Measurements from ENCODE around the gene IGLL5. TPM values are rescaled to one million over a fixed set of nuclear protein-coding genes. Genes with fewer than 3 reads are reported as not detected.

Gene IGLL5
- total RNA-seq, 1 donor from 2014 or later = not detected

DNA sequence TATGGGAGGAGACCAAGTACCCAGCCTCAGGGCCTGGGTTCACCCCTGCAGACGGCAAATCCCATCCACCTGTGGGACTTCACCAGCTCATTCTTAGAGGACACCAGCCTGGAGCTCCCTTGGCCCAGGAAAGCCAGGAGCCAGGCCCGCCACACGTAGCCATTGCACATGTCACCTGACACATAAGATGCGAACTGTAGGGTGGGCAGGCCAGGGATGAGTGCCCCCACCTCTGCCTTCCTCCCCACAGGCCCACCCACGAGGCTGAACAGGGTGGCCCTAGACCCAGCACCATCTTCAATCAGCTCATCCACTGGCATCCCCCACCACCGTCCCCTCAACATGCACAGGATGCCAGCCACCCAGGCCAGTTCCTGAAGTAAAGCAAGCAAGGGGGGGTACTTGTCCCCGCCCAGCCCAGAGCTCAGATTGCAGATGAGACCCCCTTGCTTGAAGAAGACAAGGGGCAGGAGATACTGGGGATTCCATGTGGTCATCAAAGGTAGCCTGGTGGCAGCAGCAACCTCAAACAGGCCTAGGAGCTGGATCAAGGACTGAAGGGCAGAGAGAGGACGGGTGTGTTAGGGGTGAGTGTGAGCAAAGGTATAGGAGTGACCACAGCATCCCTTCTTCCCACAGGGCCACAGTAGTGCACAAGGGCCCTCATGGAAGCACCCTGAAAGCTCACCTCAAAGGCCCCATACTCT is 45.6 kb downstream of the IGLL5 start:
- Histone ChIP-seq H3K9me3 (ENCODE audit: control insufficient read depth in 3 of 3, low read length in 3 of 3) (no peaks in the 10 kb centered on the region), H3K27me3 (ENCODE audit: control insufficient read depth in 3 of 3, insufficient read depth in 3 of 3, low read length in 3 of 3) (peaks cover 3 to 17% (median 5%) of the 10 kb centered on the region in 3 donors), H3K36me3 (ENCODE audit: control insufficient read depth in 3 of 3, insufficient read depth in 3 of 3, low read length in 3 of 3) (no peaks in the 10 kb centered on the region), H3K9ac (ENCODE audit: low read depth in 1 of 3, low read length in 3 of 3) (no peak overlapping the region), H3K4me1 (ENCODE audit: control insufficient read depth in 3 of 3, insufficient read depth in 3 of 3, low read length in 3 of 3) (no peaks in the 10 kb centered on the region), H3K4me3 (ENCODE audit: low read length in 3 of 3) (no peak overlapping the region), H3K27ac (ENCODE audit: low read depth, low read length) (no peak overlapping the region)

DNA sequence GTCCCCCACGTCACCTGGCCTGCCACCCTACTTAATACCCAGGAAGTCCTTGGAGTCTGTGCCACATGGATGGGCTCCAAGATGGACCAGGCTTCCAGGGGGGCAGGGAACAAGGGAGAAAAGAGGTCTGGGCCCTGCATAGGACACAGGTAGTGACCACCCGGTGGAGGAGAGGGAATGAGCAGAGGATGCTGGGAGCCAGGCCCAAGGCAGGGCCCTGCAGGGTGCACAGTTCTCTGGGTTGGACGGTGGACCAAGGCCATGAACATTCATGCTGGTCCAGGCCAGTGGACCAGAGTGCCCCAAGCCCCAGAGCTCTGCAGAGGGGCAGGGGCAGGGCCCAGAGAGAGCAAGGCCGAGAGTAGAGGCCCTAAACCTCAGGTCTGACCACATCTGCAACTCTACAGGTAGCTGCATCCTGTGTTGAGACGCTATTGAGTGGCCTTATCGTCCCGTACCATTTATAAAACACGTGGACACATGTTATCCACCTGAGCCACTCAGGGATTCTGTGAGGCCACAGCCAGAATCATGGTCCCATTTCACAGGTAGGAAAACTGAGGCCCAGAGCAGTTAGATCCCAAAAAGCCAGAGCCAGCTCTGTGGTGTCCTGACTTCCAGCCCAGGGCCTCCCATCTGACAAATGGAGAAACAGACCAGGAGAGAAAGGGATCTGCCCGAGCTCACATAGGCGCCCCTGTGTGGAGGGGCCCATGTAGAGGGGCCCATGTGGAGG is 46.4 kb downstream of the IGLL5 start:
- Histone ChIP-seq H3K4me1 (ENCODE audit: control insufficient read depth in 3 of 3, insufficient read depth in 3 of 3, low read length in 3 of 3) (no peaks in the 10 kb centered on the region), H3K9ac (ENCODE audit: low read depth in 1 of 3, low read length in 3 of 3) (no peak overlapping the region), H3K4me3 (ENCODE audit: low read length in 3 of 3) (no peak overlapping the region), H3K9me3 (ENCODE audit: control insufficient read depth in 3 of 3, low read length in 3 of 3) (no peaks in the 10 kb centered on the region), H3K27me3 (ENCODE audit: control insufficient read depth in 3 of 3, insufficient read depth in 3 of 3, low read length in 3 of 3) (peaks cover 3 to 14% (median 5%) of the 10 kb centered on the region in 3 donors), H3K27ac (ENCODE audit: low read depth, low read length) (no peak overlapping the region), H3K36me3 (ENCODE audit: control insufficient read depth in 3 of 3, insufficient read depth in 3 of 3, low read length in 3 of 3) (no peaks in the 10 kb centered on the region)

DNA sequence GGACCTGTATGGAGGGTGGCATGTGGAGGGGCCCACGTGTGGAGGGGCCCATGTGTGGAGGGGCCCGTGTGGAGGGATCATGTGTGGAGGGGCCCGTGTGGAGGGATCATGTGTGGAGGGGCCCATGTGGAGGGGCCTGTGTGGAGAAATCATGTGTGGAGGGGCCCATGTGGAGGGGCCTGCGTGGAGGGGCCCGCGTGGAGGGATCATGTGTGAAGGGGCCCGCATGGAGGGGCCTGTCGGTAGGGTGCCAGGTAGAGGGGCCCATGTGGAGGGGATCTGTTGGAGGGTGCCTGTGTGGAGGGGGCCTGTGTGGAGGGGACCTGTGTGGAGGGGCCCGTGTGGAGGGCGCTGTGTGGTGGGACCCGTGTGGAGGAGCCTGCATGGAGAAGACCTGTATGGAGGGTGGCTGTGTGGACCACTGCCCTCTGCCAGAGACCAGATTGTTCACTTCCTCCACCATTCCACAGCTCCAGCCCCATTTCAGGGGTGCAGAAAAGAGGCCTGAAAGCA is 47.0 kb downstream of the IGLL5 start:
- no peaks in the 10 kb centered on the region for H3K36me3 ChIP-seq (ENCODE audit: control insufficient read depth in 3 of 3, insufficient read depth in 3 of 3, low read length in 3 of 3)
- no peaks in the 10 kb centered on the region for H3K4me1 ChIP-seq (ENCODE audit: control insufficient read depth in 3 of 3, insufficient read depth in 3 of 3, low read length in 3 of 3)
- H3K9me3 ChIP-seq (ENCODE audit: control insufficient read depth in 3 of 3, low read length in 3 of 3) = no peaks in the 10 kb centered on the region
- H3K9ac ChIP-seq (ENCODE audit: low read depth in 1 of 3, low read length in 3 of 3) = no peak overlapping the region
- no peak overlapping the region for H3K4me3 ChIP-seq (ENCODE audit: low read length in 3 of 3)
- no peak overlapping the region for H3K27ac ChIP-seq (ENCODE audit: low read depth, low read length)
- peaks cover 3 to 9% (median 5%) of the 10 kb centered on the region in 3 donors for H3K27me3 ChIP-seq (ENCODE audit: control insufficient read depth in 3 of 3, insufficient read depth in 3 of 3, low read length in 3 of 3)

DNA sequence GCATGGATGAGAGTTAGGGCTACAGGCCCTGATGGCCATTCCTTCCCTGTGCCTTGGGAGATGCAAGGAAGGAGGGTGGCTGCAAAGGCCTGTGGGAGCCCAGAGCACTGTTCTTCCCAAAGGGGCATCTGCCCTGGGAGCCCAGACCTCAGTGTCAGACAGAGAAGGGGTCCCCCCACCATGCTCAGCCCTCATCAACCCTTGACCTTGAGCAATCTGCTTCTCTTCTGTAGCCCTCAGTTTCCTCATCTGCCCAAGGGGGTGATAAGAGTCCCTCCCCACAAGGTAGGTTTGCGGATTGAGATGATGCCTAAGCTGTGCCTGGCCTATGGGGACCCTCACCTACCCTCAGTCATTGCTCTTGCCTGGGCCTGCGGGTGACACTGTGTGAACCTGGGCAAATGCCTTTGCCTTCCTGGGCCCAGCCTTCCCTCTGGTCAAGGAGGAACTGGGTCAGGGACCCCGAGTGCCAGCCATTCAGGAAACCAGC is 47.5 kb downstream of the IGLL5 start:
- Histone ChIP-seq H3K4me1 (ENCODE audit: control insufficient read depth in 3 of 3, insufficient read depth in 3 of 3, low read length in 3 of 3) (no peaks in the 10 kb centered on the region), H3K9me3 (ENCODE audit: control insufficient read depth in 3 of 3, low read length in 3 of 3) (no peaks in the 10 kb centered on the region), H3K36me3 (ENCODE audit: control insufficient read depth in 3 of 3, insufficient read depth in 3 of 3, low read length in 3 of 3) (no peaks in the 10 kb centered on the region), H3K4me3 (ENCODE audit: low read length in 3 of 3) (no peak overlapping the region), H3K27ac (ENCODE audit: low read depth, low read length) (no peak overlapping the region), H3K27me3 (ENCODE audit: control insufficient read depth in 3 of 3, insufficient read depth in 3 of 3, low read length in 3 of 3) (peaks cover under 1 to 9% (median 5%) of the 10 kb centered on the region in 3 donors), H3K9ac (ENCODE audit: low read depth in 1 of 3, low read length in 3 of 3) (no peak overlapping the region)

DNA sequence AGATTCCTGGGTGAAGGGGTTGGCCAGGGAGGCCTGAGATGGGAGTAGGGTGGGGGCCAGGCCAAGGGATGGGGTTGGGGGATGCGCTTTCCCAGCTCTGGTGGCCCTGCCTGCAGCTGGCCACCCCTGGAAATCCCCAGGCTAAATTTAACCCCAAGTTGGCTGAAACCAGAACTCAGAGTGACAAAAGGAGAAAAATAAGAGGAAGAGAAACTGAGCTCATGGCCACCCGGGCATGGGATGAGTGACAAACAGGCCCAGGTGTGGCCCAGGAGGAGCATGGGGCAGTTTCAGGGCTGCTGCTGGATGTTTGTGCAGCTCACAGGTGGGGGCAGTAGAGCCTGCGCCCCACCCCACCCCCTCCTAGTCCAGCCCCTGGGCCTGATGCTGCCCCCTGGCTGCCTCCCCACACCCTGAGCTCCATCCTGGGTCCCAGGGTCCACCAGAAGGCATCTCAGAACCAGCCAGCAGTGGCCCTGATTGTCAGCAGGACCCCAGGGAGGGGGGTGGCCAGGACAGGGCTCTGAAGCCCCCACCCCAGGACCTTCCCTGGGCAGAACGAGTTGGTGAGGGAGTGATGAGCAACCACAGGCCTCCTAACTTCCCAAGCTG is 48.0 kb downstream of the IGLL5 start:
- peaks cover 0 to 5% (median 5%) of the 10 kb centered on the region in 3 donors for H3K27me3 ChIP-seq (ENCODE audit: control insufficient read depth in 3 of 3, insufficient read depth in 3 of 3, low read length in 3 of 3)
- no peak overlapping the region for H3K9ac ChIP-seq (ENCODE audit: low read depth in 1 of 3, low read length in 3 of 3)
- H3K4me3 ChIP-seq (ENCODE audit: low read length in 3 of 3) = no peak overlapping the region
- H3K36me3 ChIP-seq (ENCODE audit: control insufficient read depth in 3 of 3, insufficient read depth in 3 of 3, low read length in 3 of 3) = no peaks in the 10 kb centered on the region
- no peaks in the 10 kb centered on the region for H3K9me3 ChIP-seq (ENCODE audit: control insufficient read depth in 3 of 3, low read length in 3 of 3)
- H3K27ac ChIP-seq (ENCODE audit: low read depth, low read length) = no peak overlapping the region
- no peaks in the 10 kb centered on the region for H3K4me1 ChIP-seq (ENCODE audit: control insufficient read depth in 3 of 3, insufficient read depth in 3 of 3, low read length in 3 of 3)

DNA sequence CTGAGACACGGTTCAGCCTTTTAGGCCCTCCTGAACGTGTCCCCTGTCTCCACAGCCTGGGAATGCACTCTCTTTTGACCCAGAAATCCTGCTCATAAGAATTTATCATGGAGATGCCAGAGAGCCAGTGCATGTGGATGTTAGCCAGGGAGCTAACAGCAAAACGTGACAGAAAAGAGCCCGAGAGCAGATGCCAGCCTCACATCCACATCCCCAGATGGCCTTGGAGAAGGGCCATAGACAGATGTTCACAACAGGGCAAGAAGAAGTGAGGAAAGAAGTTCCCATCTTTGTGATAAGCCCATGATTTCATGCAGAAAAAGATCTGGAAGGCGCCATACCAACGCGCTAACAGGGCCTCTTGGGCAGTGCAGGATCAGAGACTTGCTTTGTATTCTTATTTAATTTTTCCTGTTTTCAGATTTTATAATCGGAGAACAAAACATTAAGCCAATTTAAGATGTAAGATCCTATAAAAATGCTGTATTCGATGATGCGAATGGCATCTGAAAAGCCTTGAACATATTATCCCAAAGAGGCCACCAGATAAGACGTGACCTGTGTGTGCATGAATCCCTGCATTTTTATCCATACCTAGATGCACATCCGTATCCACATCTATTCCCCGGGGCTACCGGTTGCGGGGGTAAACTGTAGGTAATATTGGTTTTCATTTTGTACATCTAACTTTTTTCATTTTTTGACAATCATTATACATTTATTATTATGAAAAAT is 48.7 kb downstream of the IGLL5 start:
- Histone ChIP-seq H3K27ac (ENCODE audit: low read depth, low read length) (no peak overlapping the region), H3K27me3 (ENCODE audit: control insufficient read depth in 3 of 3, insufficient read depth in 3 of 3, low read length in 3 of 3) (peaks cover 0 to 5% (median 2%) of the 10 kb centered on the region in 3 donors), H3K9ac (ENCODE audit: low read depth in 1 of 3, low read length in 3 of 3) (no peak overlapping the region), H3K36me3 (ENCODE audit: control insufficient read depth in 3 of 3, insufficient read depth in 3 of 3, low read length in 3 of 3) (no peaks in the 10 kb centered on the region), H3K9me3 (ENCODE audit: control insufficient read depth in 3 of 3, low read length in 3 of 3) (no peaks in the 10 kb centered on the region), H3K4me1 (ENCODE audit: control insufficient read depth in 3 of 3, insufficient read depth in 3 of 3, low read length in 3 of 3) (no peaks in the 10 kb centered on the region), H3K4me3 (ENCODE audit: low read length in 3 of 3) (no peak overlapping the region)

DNA sequence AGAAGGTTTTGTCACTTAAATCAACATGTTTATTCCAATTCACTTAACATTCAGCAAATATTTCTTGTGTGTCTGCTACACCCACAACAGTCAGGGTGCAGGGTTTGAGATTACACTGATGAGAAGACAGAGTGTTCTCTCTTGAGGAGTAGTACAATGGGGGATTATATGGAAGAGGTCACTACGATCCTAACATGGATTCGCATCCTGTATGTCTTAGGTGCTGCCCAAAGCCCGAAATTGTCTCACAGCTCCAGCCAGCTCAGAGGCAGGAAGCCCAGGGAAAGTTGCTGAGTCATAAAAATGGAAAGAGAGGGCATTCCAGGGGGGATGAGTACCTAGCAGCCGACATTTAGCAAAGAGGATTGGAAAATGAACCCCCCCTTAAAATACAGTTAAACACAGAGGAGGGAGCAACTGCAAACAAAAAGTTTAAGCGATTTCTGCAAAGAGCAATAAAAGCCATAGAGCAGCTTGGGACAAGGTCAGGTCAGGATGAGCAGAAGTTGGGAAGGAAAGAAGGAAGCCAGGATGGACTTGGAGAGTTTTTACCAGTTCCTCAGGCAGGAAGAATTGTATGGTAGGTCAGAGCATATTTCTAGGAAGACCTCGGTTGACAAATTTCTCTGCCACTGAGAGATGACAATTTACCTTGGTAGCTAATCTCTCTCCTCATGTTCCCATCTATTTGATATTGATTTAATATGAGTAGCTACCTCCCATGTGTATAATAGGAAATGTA is 49.5 kb downstream of the IGLL5 start:
- no peak overlapping the region for H3K4me3 ChIP-seq (ENCODE audit: low read length in 3 of 3)
- no peaks in the 10 kb centered on the region for H3K4me1 ChIP-seq (ENCODE audit: control insufficient read depth in 3 of 3, insufficient read depth in 3 of 3, low read length in 3 of 3)
- H3K9me3 ChIP-seq (ENCODE audit: control insufficient read depth in 3 of 3, low read length in 3 of 3) = no peaks in the 10 kb centered on the region
- H3K27me3 ChIP-seq (ENCODE audit: control insufficient read depth in 3 of 3, insufficient read depth in 3 of 3, low read length in 3 of 3) = peaks cover 0 to 5% (median 2%) of the 10 kb centered on the region in 3 donors
- H3K9ac ChIP-seq (ENCODE audit: low read depth in 1 of 3, low read length in 3 of 3) = no peak overlapping the region
- H3K36me3 ChIP-seq (ENCODE audit: control insufficient read depth in 3 of 3, insufficient read depth in 3 of 3, low read length in 3 of 3) = no peaks in the 10 kb centered on the region
- H3K27ac ChIP-seq (ENCODE audit: low read depth, low read length) = no peak overlapping the region

DNA sequence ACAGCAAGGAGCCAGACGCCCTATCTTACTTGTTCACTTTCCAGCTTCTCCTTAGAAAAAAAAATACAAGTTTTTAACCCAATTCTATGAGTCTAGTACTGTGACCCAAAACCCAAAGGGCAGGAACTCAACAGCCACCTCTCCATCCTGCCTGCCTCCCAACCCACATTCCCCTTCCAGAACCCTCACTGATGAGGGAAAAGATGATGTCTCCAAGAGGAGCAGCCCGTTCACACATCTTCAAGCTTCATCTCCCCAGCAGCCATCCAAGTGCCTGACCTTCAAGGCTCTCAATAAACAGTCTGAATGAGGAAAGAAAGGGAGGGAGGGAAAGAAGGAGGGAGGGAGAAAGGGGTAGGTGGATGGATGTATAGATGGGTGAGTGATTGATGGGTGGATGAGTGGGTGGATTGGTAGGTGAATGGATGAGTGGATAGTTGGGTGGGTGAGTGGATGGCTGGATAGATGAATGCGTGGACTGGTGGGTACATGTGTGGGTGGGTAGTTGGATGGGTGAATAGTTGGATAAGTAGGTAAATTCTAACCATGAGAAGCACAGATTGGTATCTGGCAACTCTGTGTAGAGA is 50.4 kb downstream of the IGLL5 start:
- H3K9me3 ChIP-seq (ENCODE audit: control insufficient read depth in 3 of 3, low read length in 3 of 3) = no peaks in the 10 kb centered on the region
- H3K27ac ChIP-seq (ENCODE audit: low read depth, low read length) = no peak overlapping the region
- no peaks in the 10 kb centered on the region for H3K4me1 ChIP-seq (ENCODE audit: control insufficient read depth in 3 of 3, insufficient read depth in 3 of 3, low read length in 3 of 3)
- H3K9ac ChIP-seq (ENCODE audit: low read depth in 1 of 3, low read length in 3 of 3) = no peak overlapping the region
- no peaks in the 10 kb centered on the region for H3K36me3 ChIP-seq (ENCODE audit: control insufficient read depth in 3 of 3, insufficient read depth in 3 of 3, low read length in 3 of 3)
- H3K4me3 ChIP-seq (ENCODE audit: low read length in 3 of 3) = no peak overlapping the region
- peaks cover 2 to 12% (median 3%) of the 10 kb centered on the region in 3 donors for H3K27me3 ChIP-seq (ENCODE audit: control insufficient read depth in 3 of 3, insufficient read depth in 3 of 3, low read length in 3 of 3)
